ENCODE data around the gene RNF113A. TPM values are rescaled to one million over a fixed set of nuclear protein-coding genes. Genes with fewer than 3 reads are reported as not detected.
"Not testable (repeated sequence)": the region's sequence is repeated elsewhere in the genome, so short reads cannot be mapped to it uniquely, and the experiment has no call there.

The RNF113A gene
- total and polyA plus RNA-seq, 12 donors, result 5.6 to 13.8 (median 9.8) TPM

GRCh38 chrX:119826399-119826959 is 45.1 kb downstream of the RNF113A start:
- Histone ChIP-seq H3K27me3 (no peaks in the 10 kb centered on the region), H3K4me1 (no peaks in the 10 kb centered on the region), H3K36me3 (peaks cover 0 to 17% (median 0%) of the 10 kb centered on the region in 9 donors), H3K4me3 (no peak overlapping the region), H3K9me3 (no peaks in the 10 kb centered on the region), H3K27ac (no peak overlapping the region)
- ATAC-seq (no peak), DNase-seq (no peak)
- intact Hi-C loops (cut with DNase I), result no loop called here
- WGBS, 2 donors, result 78 to 83% methylated on average over 7 of the region's 7 CpGs
- TF ChIP-seq CTCF (IDR thresholded peaks at IDR 0.05), result no peak

GRCh38 chrX:119824221-119824620 is 47.3 kb downstream of the RNF113A start:
- H3K4me3 ChIP-seq; ATAC-seq; H3K27ac ChIP-seq; H3K36me3 ChIP-seq; H3K4me1 ChIP-seq; DNase-seq; H3K27me3 ChIP-seq; intact Hi-C loops (cut with DNase I); H3K9me3 ChIP-seq: not testable (repeated sequence)
- 80% methylated on average over 1 of the region's 5 CpGs; no CpG with 5 or more reads in 1 of the 2 donors for WGBS, 2 donors

GRCh38 chrX:119821703-119822102 is 49.8 kb downstream of the RNF113A start:
- H3K4me3 ChIP-seq; H3K4me1 ChIP-seq; intact Hi-C loops (cut with DNase I); H3K27ac ChIP-seq; H3K27me3 ChIP-seq; DNase-seq; H3K9me3 ChIP-seq; ATAC-seq; H3K36me3 ChIP-seq: not testable (repeated sequence)
- WGBS, 2 donors, result 72 to 83% methylated on average over 3 of the region's 3 CpGs

Other genes starting within 250 kb of the RNF113A start
- 10 to 100 TPM in 4 of 10 donors, 1 to 10 TPM in 6; 7.5 to 24.9 (median 9.3) TPM for gene SEPTIN6, start 178.6 kb downstream of the RNF113A start, total RNA-seq
- gene SEPTIN6, start 178.6 kb downstream of the RNF113A start, polyA plus RNA-seq, result 1 to 10 TPM; 4.6 to 7.5 TPM
- 1 to 10 TPM in 1 of 10 donors, under 1 TPM in 3, not detected in 6; 0.35 to 1.7 (median 0.36) TPM for gene SOWAHD, start 113.1 kb downstream of the RNF113A start, total RNA-seq
- under 1 TPM in 1 of 2 donors, not detected in 1; 0.12 TPM for gene SOWAHD, start 113.1 kb downstream of the RNF113A start, polyA plus RNA-seq
- gene RPL39, start 80.1 kb downstream of the RNF113A start, total RNA-seq, result 1,000 to 10,000 TPM; 1,035 to 1,338 (median 1,072) TPM
- 1,000 to 10,000 TPM; 1,899 to 6,428 TPM for gene RPL39, start 80.1 kb downstream of the RNF113A start, polyA plus RNA-seq
- 1 to 10 TPM; 2.4 to 3.8 (median 2.9) TPM for gene UPF3B, start 18.8 kb downstream of the RNF113A start, total RNA-seq
- gene UPF3B, start 18.8 kb downstream of the RNF113A start, polyA plus RNA-seq, result 10 to 100 TPM in 1 of 2 donors, 1 to 10 TPM in 1; 6.4 to 15.1 TPM
- gene NDUFA1, start 99 bp upstream of the RNF113A start, total RNA-seq, result 100 to 1,000 TPM; 395 to 638 (median 548) TPM
- 1,000 to 10,000 TPM in 1 of 2 donors, 100 to 1,000 TPM in 1; 486 to 2,208 TPM for gene NDUFA1, start 99 bp upstream of the RNF113A start, polyA plus RNA-seq
- gene AKAP14, start 24.2 kb upstream of the RNF113A start, total RNA-seq, result not detected
- gene AKAP14, start 24.2 kb upstream of the RNF113A start, polyA plus RNA-seq, result not detected
- 1 to 10 TPM; 5.2 to 7.3 (median 5.8) TPM for gene NKAP, start 72.0 kb upstream of the RNF113A start, total RNA-seq
- 1 to 10 TPM; 4.7 to 8.6 TPM for gene NKAP, start 72.0 kb upstream of the RNF113A start, polyA plus RNA-seq
- gene RHOXF2B, start 206.0 kb upstream of the RNF113A start, total RNA-seq, result not detected
- gene RHOXF2B, start 206.0 kb upstream of the RNF113A start, polyA plus RNA-seq, result not detected
- under 1 TPM in 3 of 10 donors, not detected in 7; 0.38 to 0.45 (median 0.44) TPM for gene RHOXF1, start 244.2 kb upstream of the RNF113A start, total RNA-seq
- gene RHOXF1, start 244.2 kb upstream of the RNF113A start, polyA plus RNA-seq, result 1 to 10 TPM in 1 of 2 donors, not detected in 1; 1.2 TPM

Measured in heart right ventricle (tissue), 16 donors.